Trophoblast cell (in vitro differentiated cells and primary cell): ENCODE data around the gene RIC3.

Source experiments
- DNase-seq, 2 donors: peaks; one replicate each; pipeline ENCODE4 v3.0.0-alpha.2; 2016
- H2AFZ ChIP-seq: 2 replicates; pipeline ENCODE4 v1.6.1; 2013; ENCODE audit warnings: low read length, moderate library complexity, mild to moderate bottlenecking; ENCODE audit not compliant: insufficient read depth, poor library complexity
- H2AK5ac ChIP-seq: 2 replicates; pipeline ENCODE4 v1.6.1; 2013; ENCODE audit warnings: mild to moderate bottlenecking, low read length
- H2BK120ac ChIP-seq: 2 replicates; pipeline ENCODE4 v1.6.1; 2013; ENCODE audit warnings: low read length, mild to moderate bottlenecking, moderate library complexity; ENCODE audit not compliant: insufficient read depth, poor library complexity
- H2BK12ac ChIP-seq: 2 replicates; pipeline ENCODE4 v1.6.1; 2013; ENCODE audit warnings: mild to moderate bottlenecking, low read length, moderate library complexity
- H2BK5ac ChIP-seq: 2 replicates; pipeline ENCODE4 v1.6.1; 2013; ENCODE audit warnings: low read length, low read depth, moderate library complexity, mild to moderate bottlenecking; ENCODE audit not compliant: poor library complexity
- H3K14ac ChIP-seq: 2 replicates; pipeline ENCODE4 v1.6.1; 2013; ENCODE audit warnings: mild to moderate bottlenecking, low read length
- H3K18ac ChIP-seq: 2 replicates; pipeline ENCODE4 v1.6.1; 2013; ENCODE audit warnings: mild to moderate bottlenecking, low read length
- H3K23ac ChIP-seq: 2 replicates; pipeline ENCODE4 v1.6.1; 2013; ENCODE audit warnings: low read length
- H3K27ac ChIP-seq: 2 replicates; pipeline ENCODE4 v1.5.1; 2013; ENCODE audit warnings: low read depth, mild to moderate bottlenecking, inconsistent platforms, low read length, moderate library complexity
- H3K27me3 ChIP-seq: 2 replicates; pipeline ENCODE4 v1.6.1; 2013; ENCODE audit warnings: inconsistent platforms, mild to moderate bottlenecking, low read length, moderate library complexity; ENCODE audit not compliant: insufficient read depth
- H3K36me3 ChIP-seq, 2 experiments: 1 replicate in 1 of 2; 2 replicates in 1 of 2; pipeline ENCODE4 v1.6.1; 2013; ENCODE audit warnings: low read length in 2 of 2, mild to moderate bottlenecking in 2 of 2, moderate library complexity in 1 of 2; ENCODE audit not compliant: insufficient read depth in 2 of 2, control insufficient read depth in 1 of 2
- H3K4ac ChIP-seq: 2 replicates; pipeline ENCODE4 v1.6.1; 2013; ENCODE audit warnings: low read depth, mild to moderate bottlenecking, low read length, moderate library complexity
- H3K4me1 ChIP-seq, 2 experiments: 1 replicate in 1 of 2; 2 replicates in 1 of 2; pipeline ENCODE4 v1.6.1; 2013; ENCODE audit warnings: low read length in 2 of 2, mild to moderate bottlenecking in 2 of 2, moderate library complexity in 1 of 2; ENCODE audit not compliant: insufficient read depth in 2 of 2, control insufficient read depth in 1 of 2
- H3K4me2 ChIP-seq: 2 replicates; pipeline ENCODE4 v1.6.1; 2013; ENCODE audit warnings: inconsistent platforms, mild to moderate bottlenecking, low read length, moderate library complexity
- H3K4me3 ChIP-seq: 2 replicates; pipeline ENCODE4 v1.5.1; 2013; ENCODE audit warnings: mild to moderate bottlenecking, low read depth, low read length, inconsistent platforms
- H3K79me1 ChIP-seq: one replicate; pipeline ENCODE4 v1.6.1; 2013; ENCODE audit warnings: low read length
- H3K79me2 ChIP-seq: 2 replicates; pipeline ENCODE4 v1.6.1; 2013; ENCODE audit warnings: low read length, mild to moderate bottlenecking; ENCODE audit not compliant: control insufficient read depth, insufficient read depth, poor library complexity
- H3K9ac ChIP-seq: 2 replicates; pipeline ENCODE4 v1.6.1; 2013; ENCODE audit warnings: mild to moderate bottlenecking, low read length
- H3K9me3 ChIP-seq: 2 replicates; pipeline ENCODE4 v1.6.1; 2013; ENCODE audit warnings: low read depth, mild to moderate bottlenecking, control low read depth, inconsistent platforms, low read length; ENCODE audit not compliant: insufficient read depth
- H4K12ac ChIP-seq: 2 replicates; pipeline ENCODE4 v1.6.1; 2013; ENCODE audit warnings: low read depth, mild to moderate bottlenecking, low read length, moderate library complexity
- H4K8ac ChIP-seq: 2 replicates; pipeline ENCODE4 v1.6.1; 2013; ENCODE audit warnings: low read depth, mild to moderate bottlenecking, low read length, moderate library complexity
- H4K91ac ChIP-seq: one replicate; pipeline ENCODE4 v1.6.1; 2013; ENCODE audit warnings: low read depth, mild to moderate bottlenecking, low read length, moderate library complexity
- WGBS: extraction: QIAGEN DNeasy Blood & Tissue Kit; methylation state at CpG from one replicate; pipeline ENCODE4 v1.1.7; 2013; ENCODE audit warnings: missing lambda C conversion rate; ENCODE audit not compliant: insufficient read length, insufficient coverage; ENCODE audit errors: extremely low coverage; 5-methylcytosine and 5-hydroxymethylcytosine counted together

RIC3 gene

DNA sequence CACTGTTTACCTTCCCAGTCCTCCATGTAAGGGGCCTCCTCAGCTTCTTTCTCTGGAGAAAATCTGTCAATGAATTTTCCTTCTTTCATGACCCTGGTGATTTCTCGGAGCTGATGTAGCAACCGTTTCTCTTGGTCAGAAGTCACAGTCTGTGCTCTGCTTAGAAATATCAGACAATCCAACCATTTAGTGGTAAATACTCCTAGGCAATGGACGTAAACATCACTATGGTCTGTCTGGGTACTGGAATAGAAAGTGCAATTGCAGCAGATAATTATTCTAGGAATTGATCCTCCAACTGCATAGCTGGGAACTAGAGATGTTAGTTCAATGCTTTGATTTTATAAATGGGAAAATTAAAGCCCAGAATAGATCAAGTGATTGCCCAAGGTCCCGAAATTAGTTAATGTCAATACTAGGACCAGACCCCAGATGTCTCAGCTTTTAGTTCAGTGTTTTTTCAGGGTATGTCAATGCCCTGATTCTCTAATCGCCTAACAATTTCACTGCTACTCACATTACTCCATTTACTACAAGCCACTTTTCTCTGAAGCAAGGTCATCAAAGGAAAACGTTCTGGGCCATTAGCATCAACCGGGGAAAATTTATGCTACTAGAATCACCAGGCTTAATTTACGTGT is 42.1 kb downstream of the RIC3 start:
- H3K4me3 ChIP-seq, result no peak overlapping the region
- no peak for DNase-seq
- no peak overlapping the region for H3K18ac ChIP-seq
- no peak overlapping the region for H2AFZ ChIP-seq
- no peaks in the 10 kb centered on the region for H3K79me2 ChIP-seq
- no peak overlapping the region for H3K14ac ChIP-seq
- no peak overlapping the region for H4K12ac ChIP-seq
- H3K4me1 ChIP-seq, result no peaks in the 10 kb centered on the region
- H2BK12ac ChIP-seq, result no peak overlapping the region
- no peak overlapping the region for H4K8ac ChIP-seq
- H3K27ac ChIP-seq, result no peak overlapping the region
- H4K91ac ChIP-seq, result no peak overlapping the region
- no peak overlapping the region for H3K23ac ChIP-seq
- H3K79me1 ChIP-seq, result no peaks in the 10 kb centered on the region
- H3K9me3 ChIP-seq, result no peaks in the 10 kb centered on the region
- H3K36me3 ChIP-seq, result no peaks in the 10 kb centered on the region
- H2BK120ac ChIP-seq, result no peak overlapping the region
- no peak overlapping the region for H3K9ac ChIP-seq
- no peak overlapping the region for H2BK5ac ChIP-seq
- H3K4ac ChIP-seq, result no peak overlapping the region
- H3K27me3 ChIP-seq, result no peaks in the 10 kb centered on the region
- H3K4me2 ChIP-seq, result no peak overlapping the region
- WGBS, result no CpG with 5 or more reads among the region's 8 CpGs
- H2AK5ac ChIP-seq, result no peak overlapping the region

DNA sequence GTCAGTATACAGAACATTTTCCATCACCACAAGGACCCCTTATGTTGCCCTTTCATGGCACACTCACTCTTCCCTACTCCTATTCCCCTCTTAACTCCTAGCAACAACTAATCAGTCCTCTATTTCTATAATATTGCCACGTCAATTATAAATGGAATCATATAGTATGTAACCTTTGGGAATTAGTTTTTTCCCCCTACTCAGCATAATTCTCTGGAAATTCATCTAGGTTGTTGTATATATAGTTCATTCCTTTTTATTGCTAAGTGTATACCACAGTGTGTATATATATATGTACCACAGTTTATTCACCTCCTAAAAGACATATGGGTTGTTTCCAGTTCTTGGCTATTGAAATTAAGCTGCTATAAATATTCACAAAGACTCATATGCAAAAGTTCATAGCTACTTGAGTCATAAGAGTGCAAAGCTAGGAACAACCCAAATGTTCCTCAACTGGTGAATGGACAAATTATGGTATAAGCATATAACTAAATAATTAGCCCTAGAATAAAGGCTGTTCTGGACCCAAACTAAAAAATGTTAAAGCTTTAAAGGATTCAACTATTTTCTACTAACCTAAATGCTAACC is 46.6 kb downstream of the RIC3 start:
- H2BK5ac ChIP-seq, result no peak overlapping the region
- H3K9me3 ChIP-seq, result no peaks in the 10 kb centered on the region
- no peaks in the 10 kb centered on the region for H3K36me3 ChIP-seq
- H3K4ac ChIP-seq, result no peak overlapping the region
- no peak overlapping the region for H3K9ac ChIP-seq
- no peaks in the 10 kb centered on the region for H3K27me3 ChIP-seq
- no peaks in the 10 kb centered on the region for H3K4me1 ChIP-seq
- no peak overlapping the region for H3K4me3 ChIP-seq
- WGBS, result no CpG with 5 or more reads among the region's 1 CpG
- H3K79me2 ChIP-seq, result no peaks in the 10 kb centered on the region
- H3K79me1 ChIP-seq, result no peaks in the 10 kb centered on the region
- no peak overlapping the region for H4K91ac ChIP-seq
- H3K4me2 ChIP-seq, result no peak overlapping the region
- no peak overlapping the region for H3K14ac ChIP-seq
- no peak overlapping the region for H3K23ac ChIP-seq
- H3K27ac ChIP-seq, result no peak overlapping the region
- H2AFZ ChIP-seq, result no peak overlapping the region
- no peak overlapping the region for H4K12ac ChIP-seq
- H2BK12ac ChIP-seq, result no peak overlapping the region
- no peak for DNase-seq
- H3K18ac ChIP-seq, result no peak overlapping the region
- no peak overlapping the region for H4K8ac ChIP-seq
- H2BK120ac ChIP-seq, result no peak overlapping the region
- no peak overlapping the region for H2AK5ac ChIP-seq

DNA sequence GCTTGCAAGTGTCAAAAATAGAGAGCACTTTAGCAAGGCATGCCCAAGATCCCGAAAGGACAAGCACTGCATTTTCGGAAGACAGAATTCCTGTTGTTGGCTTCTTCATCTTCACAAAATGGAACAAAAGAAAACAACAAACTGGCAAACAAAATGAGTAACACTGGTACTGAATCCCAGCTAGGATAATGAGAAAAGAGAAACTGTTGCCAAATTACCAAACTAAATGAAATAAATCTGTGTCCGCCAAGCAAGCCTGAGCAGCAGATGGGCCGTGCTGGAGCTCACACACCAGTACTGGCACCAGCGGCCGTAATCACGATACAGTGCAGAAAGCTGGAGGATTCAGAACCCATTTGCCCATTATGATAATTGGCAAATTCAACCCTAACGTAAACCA is 57.2 kb downstream of the RIC3 start:
- no peaks in the 10 kb centered on the region for H3K79me1 ChIP-seq
- H3K23ac ChIP-seq, result no peak overlapping the region
- H3K36me3 ChIP-seq, result no peaks in the 10 kb centered on the region
- no peak overlapping the region for H3K14ac ChIP-seq
- no peak overlapping the region for H3K9ac ChIP-seq
- no peak overlapping the region for H4K8ac ChIP-seq
- no peak overlapping the region for H2AK5ac ChIP-seq
- H3K4ac ChIP-seq, result no peak overlapping the region
- peaks cover 3% of the 10 kb centered on the region for H3K9me3 ChIP-seq
- H2BK120ac ChIP-seq, result no peak overlapping the region
- WGBS, result no CpG with 5 or more reads among the region's 8 CpGs
- H3K4me3 ChIP-seq, result no peak overlapping the region
- H4K91ac ChIP-seq, result no peak overlapping the region
- H4K12ac ChIP-seq, result no peak overlapping the region
- no peak overlapping the region for H3K27ac ChIP-seq
- H3K4me2 ChIP-seq, result no peak overlapping the region
- no peak overlapping the region for H2BK5ac ChIP-seq
- H3K79me2 ChIP-seq, result no peaks in the 10 kb centered on the region
- no peak overlapping the region for H3K18ac ChIP-seq
- no peaks in the 10 kb centered on the region for H3K27me3 ChIP-seq
- no peak for DNase-seq
- no peak overlapping the region for H2AFZ ChIP-seq
- H2BK12ac ChIP-seq, result no peak overlapping the region
- H3K4me1 ChIP-seq, result no peaks in the 10 kb centered on the region

DNA sequence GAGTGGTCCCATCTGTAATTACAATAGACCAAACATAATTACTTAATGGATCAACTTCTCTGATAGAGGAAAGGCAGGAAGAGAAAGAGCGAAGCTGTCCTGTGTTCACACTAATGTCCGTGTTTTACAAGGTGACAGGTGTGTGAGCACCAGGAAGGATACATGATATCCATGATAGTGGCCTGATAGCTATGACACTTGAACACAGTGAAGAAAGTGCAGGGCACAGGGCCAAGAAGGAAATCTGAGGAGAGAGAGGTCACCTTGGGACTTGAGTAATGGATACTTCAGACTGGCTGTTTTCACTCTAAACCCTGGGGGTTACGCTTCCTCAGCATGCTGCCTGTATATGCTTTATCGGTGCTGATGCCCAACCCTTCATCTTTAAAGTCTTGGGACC is 58.4 kb downstream of the RIC3 start:
- H3K27me3 ChIP-seq, result no peaks in the 10 kb centered on the region
- H3K4me3 ChIP-seq, result no peak overlapping the region
- no peak overlapping the region for H3K27ac ChIP-seq
- no peak overlapping the region for H3K4ac ChIP-seq
- no peaks in the 10 kb centered on the region for H3K4me1 ChIP-seq
- no peaks in the 10 kb centered on the region for H3K79me2 ChIP-seq
- no peak overlapping the region for H3K23ac ChIP-seq
- no peak overlapping the region for H3K18ac ChIP-seq
- H4K12ac ChIP-seq, result no peak overlapping the region
- no peak overlapping the region for H2AK5ac ChIP-seq
- no peak overlapping the region for H3K9ac ChIP-seq
- H3K36me3 ChIP-seq, result no peaks in the 10 kb centered on the region
- no peak overlapping the region for H2BK120ac ChIP-seq
- no peak overlapping the region for H2AFZ ChIP-seq
- H4K8ac ChIP-seq, result no peak overlapping the region
- WGBS, result no CpG with 5 or more reads among the region's 4 CpGs
- no peak overlapping the region for H4K91ac ChIP-seq
- no peaks in the 10 kb centered on the region for H3K79me1 ChIP-seq
- H3K4me2 ChIP-seq, result no peak overlapping the region
- H3K14ac ChIP-seq, result no peak overlapping the region
- no peak overlapping the region for H2BK5ac ChIP-seq
- DNase-seq, result no peak
- H2BK12ac ChIP-seq, result no peak overlapping the region
- H3K9me3 ChIP-seq, result peaks cover 3% of the 10 kb centered on the region
